Heart left ventricle (tissue), 16 donors: ENCODE results near the gene PCNA. TPM values are rescaled to one million over a fixed set of nuclear protein-coding genes. Genes with fewer than 3 reads are reported as not detected.
A peak's percentile ranks its signal among the peaks of the same experiment; 100 is the strongest.

ENCODE experiments used
- ATAC-seq, 4 donors: fragments of 200-7000 bp; cut with Tn5 transposase; one replicate each; pipeline ENCODE4 v1.9.1; 2020 to 2022; ENCODE audit warnings: moderate library complexity in 4 of 4, mild to moderate bottlenecking in 3 of 4, moderate number of reproducible peaks in 1 of 4
- DNase-seq, 5 donors: peaks; one replicate each; pipeline ENCODE4 v3.0.0-alpha.2; 2020
- H3K27ac ChIP-seq, 12 donors: fragments of 200-600 bp; sonication (generic) in 4 of 12; one replicate each; pipeline versions ENCODE4 v1.5.0 to v1.8.0; 2016 to 2022; ENCODE audit warnings: mild to moderate bottlenecking in 2 of 12
- H3K27me3 ChIP-seq, 9 donors: fragments of 200-600 bp; sonication (generic) in 2 of 9; one replicate each; pipeline versions ENCODE4 v1.5.1 to v1.8.0; 2016 to 2022; ENCODE audit warnings: mild to moderate bottlenecking in 3 of 9
- H3K36me3 ChIP-seq, 9 donors: fragments of 200-600 bp; sonication (generic) in 2 of 9; one replicate each; pipeline versions ENCODE4 v1.5.0 to v1.8.0; 2018 to 2022; ENCODE audit warnings: mild to moderate bottlenecking in 2 of 9
- H3K4me1 ChIP-seq, 12 donors: fragments of 200-600 bp; sonication (generic) in 4 of 12; one replicate each; pipeline versions ENCODE4 v1.5.0 to v1.8.0; 2016 to 2022; ENCODE audit warnings: mild to moderate bottlenecking in 3 of 12
- H3K4me3 ChIP-seq, 12 donors: fragments of 200-600 bp; sonication (generic) in 4 of 12; one replicate each; pipeline versions ENCODE4 v1.5.0 to v1.8.0; 2017 to 2022; ENCODE audit warnings: mild to moderate bottlenecking in 9 of 12, moderate library complexity in 4 of 12
- H3K9me3 ChIP-seq, 12 donors: fragments of 200-600 bp; sonication (generic) in 4 of 12; one replicate each; pipeline versions ENCODE4 v1.5.0 to v1.8.0; 2016 to 2022; ENCODE audit warnings: mild to moderate bottlenecking in 1 of 12
- POLR2A ChIP-seq, 2 donors: fragments of 450-650 bp; IDR thresholded peaks; one replicate each; pipeline ENCODE4 v1.6.1; 2017; ENCODE audit warnings: antibody characterized with exemption in 2 of 2, mild to moderate bottlenecking in 2 of 2, moderate library complexity in 2 of 2
- WGBS, 4 donors: extraction: QIAGEN DNeasy Blood & Tissue Kit in 2 of 4; methylation state at CpG; one replicate each; pipeline versions ENCODE4 v1.1.5 to v1.1.7; 2013 to 2018; 5-methylcytosine and 5-hydroxymethylcytosine counted together
- intact Hi-C, 10 donors: fragments of 100-400 bp; cut with DNase I; formaldehyde crosslinking; loops; one replicate each; pipeline versions ENCODE4 v1.11.1 to v1.14.2; 2022
- polyA plus RNA-seq, 2 donors: library from polyadenylated mRNA; stranded (reverse); fragments of 200-250 nt; gene quantifications; one replicate each; pipeline ENCODE4 v1.2.3, GENCODE V29; 2013
- total RNA-seq, 9 donors: library from RNA; depleted of rRNA in 2 of 9; stranded (reverse); fragments of >200 nt in 2 of 9; fragmentation: NEBNext Ultra II Directional in 3 of 9; extraction: Animal tissue kit (Norgen Biotek cat#: 25700) in 3 of 9; gene quantifications; one replicate each; pipeline versions ENCODE4 v1.1.0 to v1.2.4, GENCODE V29; 2016 to 2023
- TF ChIP-seq, protein P1 (sequence below), 12 donors: fragments of 200-600 bp; sonication (generic) in 4 of 12; IDR thresholded peaks; one replicate each; pipeline versions ENCODE4 v1.5.0 to v1.8.0; 2018 to 2022; ENCODE audit warnings: antibody characterized with exemption in 12 of 12, mild to moderate bottlenecking in 5 of 12
- donor health status: ischemic (EF 13 %, LVEDD 7.1; RV severe dilation, severe dysfunction).
- donor health status: healthy with polysubstance abuse.
- donor health status: DM: no; HTN: yes; CAD: no.
- donor health status: DM: no; HTN: no; CAD: no.
- donor health status: ischemic (EF 25% LVEDD 6.9; RV normal size, moderate dysfunction).
- donor health status: ischemic (EF 25% LVEDD 5.7; RV mildly dilated, moderate dysfunction).
- donor health status: healthy.
- donor health status: DM: yes; HTN: yes; CAD: no.
- donor health status: ischemic (EF 35%, LVEDD 5.7; RV mildly dilated, moderate dysfunction).
- donor health status: nonischemic (EF 11% LVEDD 7.7; RV severe dilation, severe dysfunction).
- donor health status: DM: yes; HTN: yes; CAD: no.
- donor health status: PGD.
- donor health status: ischemic (EF 29% LVEDD 5.4; RV normal size, mild dysfunction).
- donor health status: nonischemic (EF 23%, LVEDD 6.1; RV moderate dilation, normal function).

PCNA gene
- total and polyA plus RNA-seq, 11 donors, result 18.7 to 52.7 (median 22.9) TPM

DNA sequence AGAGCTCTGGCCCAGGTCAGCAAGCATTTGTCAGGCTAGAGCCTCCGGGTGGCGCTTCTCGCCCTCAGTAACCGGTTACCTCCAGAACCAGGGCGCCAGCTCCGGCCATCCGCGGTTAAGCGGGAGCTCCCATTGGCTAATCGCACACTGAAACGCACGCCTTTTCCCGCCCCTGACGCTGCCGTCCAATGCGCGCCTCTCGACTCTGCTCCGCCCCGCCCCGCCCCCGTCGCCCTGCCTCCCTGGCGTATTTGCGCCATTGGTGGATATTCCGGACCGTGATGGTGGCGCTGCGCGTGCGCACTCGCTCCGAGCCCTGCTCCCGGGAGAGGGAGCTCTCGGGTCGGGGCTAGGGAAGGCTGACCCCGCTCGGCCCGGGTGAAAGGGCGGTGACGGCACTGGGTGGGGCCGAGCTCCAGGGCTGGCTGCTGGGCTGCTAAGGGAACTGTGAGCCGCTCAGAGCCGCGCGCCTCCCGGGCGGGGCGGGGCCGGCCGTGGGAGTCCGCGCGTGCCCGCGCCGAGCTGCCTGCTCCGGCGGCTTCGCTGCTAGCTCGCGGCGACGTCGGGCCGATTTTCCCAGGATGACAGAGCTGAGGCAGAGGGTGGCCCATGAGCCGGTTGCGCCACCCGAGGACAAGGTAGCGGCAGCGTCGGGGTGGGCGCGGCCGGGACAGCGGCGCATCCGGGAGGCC lies 6.9 kb upstream of the PCNA start, which contains the start of gene CDS2:
TSS of gene CDS2 (plus strand) at position 497 of the 692 bp plus-strand sequence. CDS start at position 582, 85 bp downstream.
- DNase-seq (peak; percentile 100), ATAC-seq (peak; percentile 95 to 98 (median 97))
- peaks cover 0 to 15% (median 0%) of the 10 kb centered on the region in 9 donors for H3K36me3 ChIP-seq
- no peaks in the 10 kb centered on the region for H3K9me3 ChIP-seq
- intact Hi-C loops, result loop anchor here (1.0 to 10.0 kb wide), 7 partner anchors 44 to 321 kb away; no protein-coding TSS in a partner anchor
- peaks cover 7 to 50% (median 38%) of the 10 kb centered on the region in 12 donors for H3K4me1 ChIP-seq
- peak within 1 kb of the TSS; percentile 72 to 98 (median 92) for H3K4me3 ChIP-seq
- peak within 1 kb of the TSS; percentile 90 to 99 (median 97) for H3K27ac ChIP-seq
- WGBS, 4 donors, result 0 to 1% (median 0%) methylated on average over 15 to 78 of the region's 78 CpGs
- H3K27me3 ChIP-seq, result no peaks in the 10 kb centered on the region
- TF ChIP-seq, protein P1, sequence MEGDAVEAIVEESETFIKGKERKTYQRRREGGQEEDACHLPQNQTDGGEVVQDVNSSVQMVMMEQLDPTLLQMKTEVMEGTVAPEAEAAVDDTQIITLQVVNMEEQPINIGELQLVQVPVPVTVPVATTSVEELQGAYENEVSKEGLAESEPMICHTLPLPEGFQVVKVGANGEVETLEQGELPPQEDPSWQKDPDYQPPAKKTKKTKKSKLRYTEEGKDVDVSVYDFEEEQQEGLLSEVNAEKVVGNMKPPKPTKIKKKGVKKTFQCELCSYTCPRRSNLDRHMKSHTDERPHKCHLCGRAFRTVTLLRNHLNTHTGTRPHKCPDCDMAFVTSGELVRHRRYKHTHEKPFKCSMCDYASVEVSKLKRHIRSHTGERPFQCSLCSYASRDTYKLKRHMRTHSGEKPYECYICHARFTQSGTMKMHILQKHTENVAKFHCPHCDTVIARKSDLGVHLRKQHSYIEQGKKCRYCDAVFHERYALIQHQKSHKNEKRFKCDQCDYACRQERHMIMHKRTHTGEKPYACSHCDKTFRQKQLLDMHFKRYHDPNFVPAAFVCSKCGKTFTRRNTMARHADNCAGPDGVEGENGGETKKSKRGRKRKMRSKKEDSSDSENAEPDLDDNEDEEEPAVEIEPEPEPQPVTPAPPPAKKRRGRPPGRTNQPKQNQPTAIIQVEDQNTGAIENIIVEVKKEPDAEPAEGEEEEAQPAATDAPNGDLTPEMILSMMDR (IDR thresholded peaks at IDR 0.05), result peak; percentile 53 to 89 (median 68)
- TF ChIP-seq POLR2A (IDR thresholded peaks at IDR 0.05), result peak; percentile 81 to 89

DNA sequence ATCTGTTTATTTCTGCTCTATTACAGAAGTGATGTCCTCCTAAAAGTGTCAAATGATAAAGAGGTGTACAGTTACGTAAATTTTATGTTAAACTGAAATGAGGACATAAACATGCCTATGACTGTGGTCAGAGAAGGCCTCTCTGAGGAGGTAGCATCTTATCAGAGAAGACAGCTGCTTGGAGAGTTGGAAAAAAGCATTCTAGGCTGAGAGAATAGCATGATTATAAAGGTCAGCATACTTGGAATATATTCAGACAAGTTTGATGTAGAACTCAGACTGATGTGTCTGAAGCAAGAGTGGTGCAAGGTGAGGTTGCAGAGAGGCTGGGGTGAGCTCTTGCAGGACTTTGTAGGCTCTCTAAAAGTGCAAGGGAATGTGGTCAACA lies 3.1 kb upstream of the PCNA start:
- TF ChIP-seq POLR2A (IDR thresholded peaks at IDR 0.05), result no peak
- TF ChIP-seq, protein P1 (IDR thresholded peaks at IDR 0.05), result no peak
- intact Hi-C loops, result loop anchor here in 3 of 10 donors (10.0 kb wide), 1 partner anchor 322 kb away; no protein-coding TSS in a partner anchor
- Histone ChIP-seq H3K4me3 (no peak overlapping the region), H3K36me3 (peaks cover 0 to 6% (median 0%) of the 10 kb centered on the region in 9 donors), H3K27ac (no peak overlapping the region), H3K27me3 (no peaks in the 10 kb centered on the region), H3K9me3 (no peaks in the 10 kb centered on the region), H3K4me1 (peaks cover 0 to 36% (median 25%) of the 10 kb centered on the region in 12 donors)
- DNase-seq, result no peak
- no peak for ATAC-seq
- WGBS, 4 donors, result 75 to 89% (median 84%) methylated on average over 1 of the region's 1 CpG

DNA sequence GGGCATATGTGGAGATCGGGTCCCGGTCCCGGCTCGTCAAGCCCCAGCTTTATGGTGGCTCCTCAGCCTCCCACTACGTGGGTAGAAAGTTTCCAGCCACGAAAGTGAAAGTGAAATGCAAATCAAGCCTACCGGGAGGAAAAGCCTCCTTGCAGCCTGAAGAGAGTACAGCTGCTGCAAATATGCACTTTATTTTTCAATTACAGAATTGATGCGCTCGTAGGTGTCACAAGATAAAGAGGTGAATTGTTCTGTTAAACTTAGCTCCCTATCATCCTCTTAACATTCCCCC lies 373 bp upstream of the PCNA start:
- intact Hi-C loops, result loop anchor here in 3 of 10 donors (10.0 kb wide), 1 partner anchor 325 kb away; no protein-coding TSS in a partner anchor
- H3K4me1 ChIP-seq, result peaks cover 0 to 29% (median 18%) of the 10 kb centered on the region in 12 donors
- peak overlapping the region; percentile 64 to 98 (median 81) for H3K4me3 ChIP-seq
- no peaks in the 10 kb centered on the region for H3K9me3 ChIP-seq
- no peak for TF ChIP-seq POLR2A (IDR thresholded peaks at IDR 0.05)
- TF ChIP-seq, protein P1 (IDR thresholded peaks at IDR 0.05), result no peak
- H3K27ac ChIP-seq, result peak overlapping the region; percentile 30 to 96 (median 85)
- ATAC-seq (no peak), DNase-seq (no peak)
- WGBS, 4 donors, result 0 to 1% (median 0%) methylated on average over 9 of the region's 9 CpGs
- H3K36me3 ChIP-seq, result peaks cover 0 to 32% (median 23%) of the 10 kb centered on the region in 9 donors
- no peaks in the 10 kb centered on the region for H3K27me3 ChIP-seq

DNA sequence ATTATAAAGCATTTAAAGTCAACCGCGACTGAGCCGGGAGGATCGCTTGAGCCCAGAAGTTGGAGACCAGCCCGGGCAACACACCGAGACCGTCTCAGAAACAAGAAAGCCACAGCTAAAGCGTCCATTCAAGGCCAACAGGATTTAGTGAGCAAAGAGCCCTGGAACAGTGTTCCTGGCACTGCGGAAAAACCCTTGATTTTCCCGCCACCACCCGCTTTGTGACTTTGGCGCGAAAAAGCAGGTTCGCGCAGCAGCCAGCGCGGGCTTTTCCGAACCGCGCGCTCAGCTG lies 669 bp downstream of the PCNA start:
- Histone ChIP-seq H3K27me3 (no peaks in the 10 kb centered on the region), H3K9me3 (no peaks in the 10 kb centered on the region), H3K27ac (peak overlapping the region in 6 of 12 donors; percentile 82 to 96 (median 88)), H3K4me1 (peaks cover 0 to 30% (median 18%) of the 10 kb centered on the region in 12 donors), H3K4me3 (peak overlapping the region; percentile 64 to 98 (median 81)), H3K36me3 (peaks cover 0 to 42% (median 34%) of the 10 kb centered on the region in 9 donors)
- no peak for ATAC-seq
- 0% methylated on average over 8 to 21 of the region's 21 CpGs for WGBS, 4 donors
- DNase-seq, result no peak
- intact Hi-C loops, result no loop called here
- TF ChIP-seq, protein P1 (IDR thresholded peaks at IDR 0.05), result no peak
- no peak for TF ChIP-seq POLR2A (IDR thresholded peaks at IDR 0.05)
